A549 (cell line): Measurements from ENCODE around the gene POLR3C. TPM values are rescaled to one million over a fixed set of nuclear protein-coding genes. Genes with fewer than 3 reads are reported as not detected.
A peak's percentile ranks its signal among the peaks of the same experiment; 100 is the strongest.

Experiments
- ATAC-seq, 2 experiments: fragments of 200-7000 bp in 1 of 2; fragments of >200 bp in 1 of 2; cut with Nextera tagmentation in 1 of 2; cut with Tn5 transposase in 1 of 2; 3 replicates each; pipeline versions ENCODE4 v1.8.0 to v1.9.1; 2018 to 2020; ENCODE audit warnings: mild to moderate bottlenecking in 1 of 2, moderate library complexity in 1 of 2
- CTCF ChIA-PET: fragments of 300-600 bp; sonication (Branson Sonifier 250); formaldehyde crosslinking; extraction: SDS; loops from one replicate; lab custom pipeline; 2021; ENCODE audit warnings: antibody characterized with exemption, inconsistent platforms; lab: Yijun Ruan, JAX
- POLR2A ChIA-PET: fragments of 350-600 bp; formaldehyde crosslinking; extraction: SDS; loops from one replicate; lab custom pipeline; 2021; ENCODE audit warnings: antibody characterized with exemption, inconsistent platforms; lab: Yijun Ruan, JAX
- DNase-seq, 2 experiments: peaks; one replicate each; pipeline versions ENCODE4 v3.0.0 to v3.0.0-alpha.2; 2011 to 2016; ENCODE audit warnings: low read depth in 1 of 2, low spot score in 1 of 2
- FAIRE-seq: peaks from 2 replicates; lab custom pipeline; 2011; peaks lifted over from hg19 to GRCh38; lab: Jason Lieb, UNC
- H3K27ac ChIP-seq, 2 experiments: fragments of >200 bp; sonication (Bioruptor Twin); formaldehyde crosslinking; 3 replicates each; pipeline ENCODE4 v1.5.1; 2016 to 2017
- H3K4me1 ChIP-seq: fragments of >200 bp; sonication (Bioruptor Twin); formaldehyde crosslinking; 3 replicates; pipeline ENCODE4 v1.6.1; 2016
- H3K4me2 ChIP-seq: fragments of >200 bp; sonication (Bioruptor Twin); formaldehyde crosslinking; 3 replicates; pipeline ENCODE4 v1.6.1; 2016
- H3K4me3 ChIP-seq: fragments of >200 bp; sonication (Bioruptor Twin); formaldehyde crosslinking; 3 replicates; pipeline ENCODE4 v1.5.1; 2016
- H3K9me3 ChIP-seq: fragments of >200 bp; sonication (Bioruptor Twin); formaldehyde crosslinking; 3 replicates; pipeline ENCODE4 v1.6.1; 2016
- BCL3 ChIP-seq: fragments of >200 bp; sonication (Bioruptor Twin); formaldehyde crosslinking; IDR thresholded peaks from 3 replicates; pipeline ENCODE4 v1.6.1; 2016
- BHLHE40 ChIP-seq: IDR thresholded peaks from 2 replicates; pipeline ENCODE4 v1.6.1; 2012; ENCODE audit warnings: low read depth, low read length, inconsistent platforms
- CHD2 ChIP-seq: fragments of 150-350 bp; IDR thresholded peaks from 2 replicates; pipeline ENCODE4 v1.6.1; 2014; ENCODE audit warnings: low read length; ENCODE audit not compliant: partially characterized antibody
- E2F6 ChIP-seq: IDR thresholded peaks from 2 replicates; pipeline ENCODE4 v1.6.1; 2012; ENCODE audit warnings: low read depth, borderline replicate concordance
- FOSB ChIP-seq: fragments of 250-450 bp; sonication (Bioruptor Pico); IDR thresholded peaks from 2 replicates; pipeline ENCODE4 v1.5.0; 2020; ENCODE audit warnings: mild to moderate bottlenecking, moderate library complexity
- HOXB13 ChIP-seq: fragments of 250-450 bp; sonication (Bioruptor Pico); IDR thresholded peaks from 2 replicates; pipeline ENCODE4 v1.5.0; 2020; ENCODE audit warnings: low read depth, mild to moderate bottlenecking, moderate library complexity
- JUN ChIP-seq, 2 experiments: fragments of >200 bp; sonication (Bioruptor Twin); formaldehyde crosslinking; IDR thresholded peaks; 2 replicates in 1 of 2; 3 replicates in 1 of 2; pipeline ENCODE4 v1.6.1; 2016 to 2017
- KDM5A ChIP-seq: fragments of 200-600 bp; sonication (generic); IDR thresholded peaks from 2 replicates; pipeline ENCODE4 v1.6.1; 2016; ENCODE audit warnings: antibody characterized with exemption, mild to moderate bottlenecking
- MAFK ChIP-seq: fragments of 450-650 bp; IDR thresholded peaks from 2 replicates; pipeline ENCODE4 v1.6.1; 2014; ENCODE audit not compliant: partially characterized antibody
- MAX ChIP-seq: IDR thresholded peaks from 2 replicates; pipeline ENCODE4 v1.6.1; 2012
- MYC ChIP-seq: IDR thresholded peaks from 2 replicates; pipeline ENCODE4 v1.6.1; 2012; ENCODE audit warnings: mild to moderate bottlenecking, inconsistent platforms, low read length, improper control_type of control experiment, borderline replicate concordance
- PHF8 ChIP-seq: fragments of 200-600 bp; sonication (generic); IDR thresholded peaks from 2 replicates; pipeline ENCODE4 v1.6.1; 2016; ENCODE audit warnings: low read depth, mild to moderate bottlenecking, antibody characterized with exemption, moderate library complexity, borderline replicate concordance
- POLR2A ChIP-seq: IDR thresholded peaks from 2 replicates; pipeline ENCODE4 v1.6.1; 2012; ENCODE audit warnings: mild to moderate bottlenecking, low read length
- RAD21 ChIP-seq, 2 experiments: fragments of >200 bp in 1 of 2; sonication (Bioruptor Twin) in 1 of 2; formaldehyde crosslinking in 1 of 2; IDR thresholded peaks in 1 of 2; conservative IDR thresholded peaks in 1 of 2; 2 replicates in 1 of 2; 3 replicates in 1 of 2; pipeline ENCODE4 v1.6.1; 2012 to 2018; ENCODE audit warnings: inconsistent platforms in 1 of 2
- RARB ChIP-seq: fragments of 250-450 bp; sonication (Bioruptor Pico); IDR thresholded peaks from 2 replicates; pipeline ENCODE4 v1.8.0; 2021; ENCODE audit warnings: mild to moderate bottlenecking, moderate library complexity
- SMC3 ChIP-seq: fragments of >200 bp; sonication (Bioruptor Twin); formaldehyde crosslinking; IDR thresholded peaks from 3 replicates; pipeline ENCODE4 v1.6.1; 2018; ENCODE audit warnings: inconsistent platforms
- TP53 ChIP-seq: fragments of 250-450 bp; sonication (Bioruptor Pico); IDR thresholded peaks from 2 replicates; pipeline ENCODE4 v1.5.0; 2021; ENCODE audit warnings: mild to moderate bottlenecking, moderate library complexity
- USF2 ChIP-seq: fragments of 450-650 bp; IDR thresholded peaks from 2 replicates; pipeline ENCODE4 v1.6.1; 2014; ENCODE audit warnings: antibody characterized with exemption
- ZNF302 ChIP-seq: fragments of 250-450 bp; sonication (Bioruptor Pico); IDR thresholded peaks from 2 replicates; pipeline ENCODE4 v1.9.0; 2021; ENCODE audit warnings: inconsistent platforms, mild to moderate bottlenecking, moderate library complexity
- ZSCAN20 ChIP-seq: fragments of 250-450 bp; sonication (Bioruptor Pico); IDR thresholded peaks from 2 replicates; pipeline ENCODE4 v1.8.0; 2022; ENCODE audit warnings: mild to moderate bottlenecking, moderate library complexity
- WGBS: methylation state at CpG from one replicate; pipeline ENCODE4 v1.1.6; 2017; ENCODE audit errors: missing lambda C conversion rate; 5-methylcytosine and 5-hydroxymethylcytosine counted together
- polyA minus RNA-seq: library from RNA; depleted of rRNA, polyadenylated mRNA; stranded (reverse); fragments of >200 nt; gene quantifications from 2 replicates; pipeline ENCODE4 v1.2.3, GENCODE V29; 2011; rRNA and poly(A)+ RNA removed
- polyA plus RNA-seq, 4 experiments: library from polyadenylated mRNA; depleted of rRNA in 3 of 4; stranded (reverse); fragments of >200 nt; fragmentation: RNase III in 1 of 4; extraction: RNeasy Plus Mini Kit Qiagen cat#74134 plus additional on column Dnase treatment in 1 of 4; gene quantifications; 2 replicates in 3 of 4; 3 replicates in 1 of 4; pipeline ENCODE4 v1.2.3, GENCODE V29; 2011 to 2017
- TF ChIP-seq, protein P1 (sequence below): fragments of 200-600 bp; sonication (generic); IDR thresholded peaks from 2 replicates; pipeline ENCODE4 v1.6.1; 2016; ENCODE audit warnings: antibody characterized with exemption, mild to moderate bottlenecking, moderate library complexity

POLR3C gene, protein sequence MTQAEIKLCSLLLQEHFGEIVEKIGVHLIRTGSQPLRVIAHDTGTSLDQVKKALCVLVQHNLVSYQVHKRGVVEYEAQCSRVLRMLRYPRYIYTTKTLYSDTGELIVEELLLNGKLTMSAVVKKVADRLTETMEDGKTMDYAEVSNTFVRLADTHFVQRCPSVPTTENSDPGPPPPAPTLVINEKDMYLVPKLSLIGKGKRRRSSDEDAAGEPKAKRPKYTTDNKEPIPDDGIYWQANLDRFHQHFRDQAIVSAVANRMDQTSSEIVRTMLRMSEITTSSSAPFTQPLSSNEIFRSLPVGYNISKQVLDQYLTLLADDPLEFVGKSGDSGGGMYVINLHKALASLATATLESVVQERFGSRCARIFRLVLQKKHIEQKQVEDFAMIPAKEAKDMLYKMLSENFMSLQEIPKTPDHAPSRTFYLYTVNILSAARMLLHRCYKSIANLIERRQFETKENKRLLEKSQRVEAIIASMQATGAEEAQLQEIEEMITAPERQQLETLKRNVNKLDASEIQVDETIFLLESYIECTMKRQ
- 58.3 and 65.0 TPM in 2 replicates for polyA plus RNA-seq (2011; rRNA removed)
- 29.7 and 30.5 TPM in 2 replicates for polyA plus RNA-seq (2012; cell fraction: cytosol; rRNA removed)
- 21.2 and 28.0 TPM in 2 replicates for polyA plus RNA-seq (2012; cell fraction: nucleus; rRNA removed)
- polyA plus RNA-seq (2017; fragmentation: RNase III; extraction: RNeasy Plus Mini Kit Qiagen cat#74134 plus additional on column Dnase treatment) = 26.9 to 29.5 TPM (median 28.1 TPM) in 3 replicates
- 58.5 and 59.1 TPM in 2 replicates for polyA minus RNA-seq

DNA sequence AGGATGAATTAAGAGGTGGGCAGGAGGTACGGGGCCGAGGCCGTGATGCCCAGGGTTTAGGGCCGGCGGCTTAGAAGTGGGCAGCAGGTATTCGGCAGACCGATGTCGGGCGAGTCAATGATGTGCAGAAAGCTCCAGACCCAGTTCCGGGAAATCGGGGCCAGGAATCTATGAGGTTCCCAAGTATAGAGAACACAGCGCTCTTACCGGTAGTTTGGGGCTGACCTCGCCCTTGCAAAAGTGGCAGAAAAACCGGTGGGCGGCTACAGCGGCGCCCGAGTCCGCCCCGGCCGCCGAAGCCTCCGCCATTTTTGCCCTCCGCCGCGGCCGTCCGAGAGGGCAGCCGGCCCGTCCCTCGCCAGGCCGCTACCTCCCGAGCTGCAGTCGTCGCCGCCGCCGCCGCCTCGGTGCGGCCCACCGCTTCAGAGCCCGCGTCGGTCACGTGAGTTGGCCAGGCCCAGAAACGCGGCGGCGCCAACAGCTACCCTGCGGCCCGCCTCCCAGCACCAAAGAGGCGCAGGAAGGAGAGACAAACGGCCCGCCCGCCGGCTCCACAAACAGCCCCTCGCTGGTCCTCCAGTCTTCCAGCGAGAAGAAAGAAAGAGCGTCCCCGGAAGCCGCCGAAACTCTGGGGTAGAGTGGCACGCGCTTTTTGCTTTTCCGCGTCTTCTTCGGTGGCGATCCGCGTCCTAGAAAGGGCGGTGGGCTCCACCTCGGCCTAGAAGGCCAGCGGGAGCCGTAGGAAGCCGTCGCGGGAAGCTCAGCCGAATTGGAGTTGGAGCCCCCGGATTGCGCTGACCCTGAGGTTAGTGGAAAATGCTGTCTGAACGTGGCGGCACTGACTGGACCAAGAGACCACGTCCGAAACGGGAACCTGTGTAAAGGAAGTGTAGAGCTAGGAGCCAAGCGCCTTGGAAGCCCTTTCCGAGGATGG lies at the start of gene POLR3C, which contains the start of gene RNF115:
Gene POLR3C, plus strand, starts transcription at position 636 of the 934 bp plus-strand sequence. CDS start 1,577 bp downstream, outside the sequence.
Gene RNF115, minus strand, starts transcription at position 531 of the 934 bp plus-strand sequence. Its CDS starts 222 bp downstream, at position 309.
- H3K4me2 ChIP-seq = peak within 1 kb of the TSS; percentile 85
- POLR2A ChIA-PET = interaction anchor here (0.7 to 1.7 kb wide), 8 partner anchors 11 to 359 kb away, joined by 3 to 16 read pairs (median 4); partner anchors contain the start of genes LIX1L, NUDT17 and PIAS3
- no peak for FAIRE-seq
- peak; percentile 96 to 97 for ATAC-seq
- H3K27ac ChIP-seq = peak within 1 kb of the TSS; percentile 94 to 97
- peak; percentile 83 to 93 for DNase-seq
- H3K9me3 ChIP-seq = no peaks in the 10 kb centered on the region
- peaks cover 11% of the 10 kb centered on the region for H3K4me1 ChIP-seq
- CTCF ChIA-PET = interaction anchor here (8.5 kb wide), 1 partner anchor 22 kb away, joined by 109 read pairs; the partner anchor contains the start of gene NUDT17
- 3% methylated on average over 35 of the region's 89 CpGs for WGBS
- TF ChIP-seq POLR2A (peak; percentile 60), ZSCAN20 (CRISPR knock-in tag) (no peak), USF2 (peak; percentile 72), RARB (CRISPR knock-in tag) (no peak), MYC (no peak), FOSB (CRISPR knock-in tag) (no peak), ZNF302 (CRISPR knock-in tag) (no peak), HOXB13 (CRISPR knock-in tag) (peak; percentile 51; the same call in 1 of the 2 replicates), MAFK (no peak), CHD2 (no peak), PHF8 (peak; percentile 79), SMC3 (peak; percentile 10; the same call in 2 of the 3 replicates), KDM5A (no peak), JUN (IDR thresholded peaks at IDR 0.05) (peak; percentile 66 to 97; a peak in 4 of 5 replicates), E2F6 (peak; percentile 76), BCL3 (peak; percentile 72; the same call in 1 of the 3 replicates), TP53 (CRISPR knock-in tag) (no peak), RAD21 (conservative IDR thresholded peaks at IDR 0.05 in 1 of 2, IDR thresholded peaks at IDR 0.05 in 1 of 2) (peak; percentile 5 to 17; a peak in 2 of 5 replicates), MAX (peak; percentile 93), BHLHE40 (peak; percentile 49)
- TF ChIP-seq, protein P1, sequence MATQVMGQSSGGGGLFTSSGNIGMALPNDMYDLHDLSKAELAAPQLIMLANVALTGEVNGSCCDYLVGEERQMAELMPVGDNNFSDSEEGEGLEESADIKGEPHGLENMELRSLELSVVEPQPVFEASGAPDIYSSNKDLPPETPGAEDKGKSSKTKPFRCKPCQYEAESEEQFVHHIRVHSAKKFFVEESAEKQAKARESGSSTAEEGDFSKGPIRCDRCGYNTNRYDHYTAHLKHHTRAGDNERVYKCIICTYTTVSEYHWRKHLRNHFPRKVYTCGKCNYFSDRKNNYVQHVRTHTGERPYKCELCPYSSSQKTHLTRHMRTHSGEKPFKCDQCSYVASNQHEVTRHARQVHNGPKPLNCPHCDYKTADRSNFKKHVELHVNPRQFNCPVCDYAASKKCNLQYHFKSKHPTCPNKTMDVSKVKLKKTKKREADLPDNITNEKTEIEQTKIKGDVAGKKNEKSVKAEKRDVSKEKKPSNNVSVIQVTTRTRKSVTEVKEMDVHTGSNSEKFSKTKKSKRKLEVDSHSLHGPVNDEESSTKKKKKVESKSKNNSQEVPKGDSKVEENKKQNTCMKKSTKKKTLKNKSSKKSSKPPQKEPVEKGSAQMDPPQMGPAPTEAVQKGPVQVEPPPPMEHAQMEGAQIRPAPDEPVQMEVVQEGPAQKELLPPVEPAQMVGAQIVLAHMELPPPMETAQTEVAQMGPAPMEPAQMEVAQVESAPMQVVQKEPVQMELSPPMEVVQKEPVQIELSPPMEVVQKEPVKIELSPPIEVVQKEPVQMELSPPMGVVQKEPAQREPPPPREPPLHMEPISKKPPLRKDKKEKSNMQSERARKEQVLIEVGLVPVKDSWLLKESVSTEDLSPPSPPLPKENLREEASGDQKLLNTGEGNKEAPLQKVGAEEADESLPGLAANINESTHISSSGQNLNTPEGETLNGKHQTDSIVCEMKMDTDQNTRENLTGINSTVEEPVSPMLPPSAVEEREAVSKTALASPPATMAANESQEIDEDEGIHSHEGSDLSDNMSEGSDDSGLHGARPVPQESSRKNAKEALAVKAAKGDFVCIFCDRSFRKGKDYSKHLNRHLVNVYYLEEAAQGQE = peak; percentile 18; the same call in 1 of the 2 replicates
- peak within 1 kb of the TSS; percentile 75 for H3K4me3 ChIP-seq
